HEK293T (cell line): ENCODE data around the gene OPALIN.

Source experiments
- ARNT ChIP-seq: fragments of 450-650 bp; IDR thresholded peaks from 2 replicates; pipeline ENCODE4 v1.6.1; 2017; ENCODE audit warnings: mild to moderate bottlenecking
- BHLHE40 ChIP-seq: fragments of 450-650 bp; IDR thresholded peaks from 2 replicates; pipeline ENCODE4 v1.6.1; 2016; ENCODE audit warnings: mild to moderate bottlenecking, moderate library complexity, borderline replicate concordance
- CTBP1 ChIP-seq: fragments of 450-650 bp; IDR thresholded peaks from 2 replicates; pipeline ENCODE4 v1.6.1; 2016; ENCODE audit warnings: borderline replicate concordance
- ELF4 ChIP-seq: fragments of 450-650 bp; IDR thresholded peaks from 2 replicates; pipeline ENCODE4 v1.6.1; 2017; ENCODE audit warnings: antibody characterized with exemption
- FOXK2 ChIP-seq: fragments of 450-650 bp; IDR thresholded peaks from 2 replicates; pipeline ENCODE4 v1.6.1; 2016; ENCODE audit warnings: mild to moderate bottlenecking
- FOXM1 ChIP-seq: fragments of 450-650 bp; IDR thresholded peaks from 2 replicates; pipeline ENCODE4 v1.6.1; 2017; ENCODE audit warnings: mild to moderate bottlenecking, borderline replicate concordance
- NFRKB ChIP-seq: fragments of 450-650 bp; IDR thresholded peaks from 2 replicates; pipeline ENCODE4 v1.6.1; 2016; ENCODE audit warnings: mild to moderate bottlenecking, moderate library complexity
- SP1 ChIP-seq: fragments of 450-650 bp; IDR thresholded peaks from 2 replicates; pipeline ENCODE4 v1.6.1; 2017
- SUZ12 ChIP-seq: fragments of 450-650 bp; IDR thresholded peaks from 2 replicates; pipeline ENCODE4 v1.6.1; 2016; ENCODE audit warnings: mild to moderate bottlenecking
- TARDBP ChIP-seq: fragments of 450-650 bp; IDR thresholded peaks from 2 replicates; pipeline ENCODE4 v1.6.1; 2016
- ZNF384 ChIP-seq: fragments of 450-650 bp; IDR thresholded peaks from 2 replicates; pipeline ENCODE4 v1.6.1; 2016
- TF ChIP-seq, protein P1 (sequence below): fragments of 450-650 bp; IDR thresholded peaks from 2 replicates; pipeline ENCODE4 v1.6.1; 2016

- TF ChIP-seq ARNT (no peak), BHLHE40 (no peak), ELF4 (no peak), SUZ12 (no peak), FOXK2 (no peak), FOXM1 (no peak), NFRKB (no peak), CTBP1 (no peak), ZNF384 (no peak), TARDBP (no peak), SP1 (no peak)
- TF ChIP-seq, protein P1, sequence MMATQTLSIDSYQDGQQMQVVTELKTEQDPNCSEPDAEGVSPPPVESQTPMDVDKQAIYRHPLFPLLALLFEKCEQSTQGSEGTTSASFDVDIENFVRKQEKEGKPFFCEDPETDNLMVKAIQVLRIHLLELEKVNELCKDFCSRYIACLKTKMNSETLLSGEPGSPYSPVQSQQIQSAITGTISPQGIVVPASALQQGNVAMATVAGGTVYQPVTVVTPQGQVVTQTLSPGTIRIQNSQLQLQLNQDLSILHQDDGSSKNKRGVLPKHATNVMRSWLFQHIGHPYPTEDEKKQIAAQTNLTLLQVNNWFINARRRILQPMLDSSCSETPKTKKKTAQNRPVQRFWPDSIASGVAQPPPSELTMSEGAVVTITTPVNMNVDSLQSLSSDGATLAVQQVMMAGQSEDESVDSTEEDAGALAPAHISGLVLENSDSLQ: no peak
Observed at GRCh38 chr10:96376483-96376882, 17.7 kb upstream of the OPALIN start.
